ENCODE data around the gene SLC7A5.
"Not testable (repeated sequence)": the region's sequence is repeated elsewhere in the genome, so short reads cannot be mapped to it uniquely, and the experiment has no call there.

Gene SLC7A5

DNA sequence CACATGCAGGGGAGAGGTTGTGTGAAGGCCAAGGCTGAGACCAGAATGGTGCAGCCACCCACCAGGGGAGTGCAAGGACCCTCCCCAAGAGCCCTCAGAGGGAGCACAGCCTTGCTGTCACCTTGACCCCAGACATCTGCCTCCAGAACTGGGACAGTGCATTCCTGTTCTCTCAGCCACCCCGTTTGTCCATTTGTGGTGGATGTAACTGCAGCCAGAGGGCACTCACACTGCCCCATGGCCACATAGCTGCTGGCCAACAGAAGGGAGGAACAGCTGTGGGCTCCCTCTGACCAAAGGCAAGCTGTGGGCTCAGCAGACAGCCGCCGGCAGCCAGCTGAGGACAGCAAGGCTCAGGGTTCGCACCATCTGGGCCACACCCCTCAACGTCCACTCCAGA is 53.7 kb downstream of the SLC7A5 start:
- TF ChIP-seq, protein P1, sequence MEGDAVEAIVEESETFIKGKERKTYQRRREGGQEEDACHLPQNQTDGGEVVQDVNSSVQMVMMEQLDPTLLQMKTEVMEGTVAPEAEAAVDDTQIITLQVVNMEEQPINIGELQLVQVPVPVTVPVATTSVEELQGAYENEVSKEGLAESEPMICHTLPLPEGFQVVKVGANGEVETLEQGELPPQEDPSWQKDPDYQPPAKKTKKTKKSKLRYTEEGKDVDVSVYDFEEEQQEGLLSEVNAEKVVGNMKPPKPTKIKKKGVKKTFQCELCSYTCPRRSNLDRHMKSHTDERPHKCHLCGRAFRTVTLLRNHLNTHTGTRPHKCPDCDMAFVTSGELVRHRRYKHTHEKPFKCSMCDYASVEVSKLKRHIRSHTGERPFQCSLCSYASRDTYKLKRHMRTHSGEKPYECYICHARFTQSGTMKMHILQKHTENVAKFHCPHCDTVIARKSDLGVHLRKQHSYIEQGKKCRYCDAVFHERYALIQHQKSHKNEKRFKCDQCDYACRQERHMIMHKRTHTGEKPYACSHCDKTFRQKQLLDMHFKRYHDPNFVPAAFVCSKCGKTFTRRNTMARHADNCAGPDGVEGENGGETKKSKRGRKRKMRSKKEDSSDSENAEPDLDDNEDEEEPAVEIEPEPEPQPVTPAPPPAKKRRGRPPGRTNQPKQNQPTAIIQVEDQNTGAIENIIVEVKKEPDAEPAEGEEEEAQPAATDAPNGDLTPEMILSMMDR (conservative IDR thresholded peaks at IDR 0.05; ENCODE audit: low read depth, low read length): peak; percentile 3
- no peak overlapping the region for H3K4me3 ChIP-seq (ENCODE audit: low read depth, low read length)
- DNase-seq (ENCODE audit: low read depth): no peak

DNA sequence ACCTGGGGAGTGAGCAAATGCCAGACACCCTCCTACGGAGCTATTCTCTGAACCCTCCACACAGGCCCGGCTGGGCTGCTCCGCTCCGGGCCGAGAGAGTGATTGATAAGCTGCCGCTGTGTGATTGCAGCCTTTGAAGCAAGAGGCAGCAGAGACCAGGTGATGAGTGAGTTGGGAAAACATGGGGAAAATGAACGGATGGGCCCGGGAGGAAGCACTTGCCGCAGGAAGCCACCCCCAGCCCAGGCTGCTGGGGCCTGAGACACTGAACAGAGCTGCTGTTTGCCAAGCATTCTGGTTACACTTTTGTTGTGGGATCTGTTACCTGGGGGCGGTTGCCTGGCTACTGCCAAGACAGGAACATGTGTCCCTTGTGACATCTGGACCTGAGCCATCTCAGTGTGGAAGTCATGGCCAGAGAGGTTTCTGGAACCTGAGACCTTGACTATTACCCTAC is 57.1 kb downstream of the SLC7A5 start:
- H3K4me3 ChIP-seq (ENCODE audit: low read depth, low read length): no peak overlapping the region
- TF ChIP-seq, protein P1 (conservative IDR thresholded peaks at IDR 0.05; ENCODE audit: low read depth, low read length): no peak
- DNase-seq (ENCODE audit: low read depth): no peak

DNA sequence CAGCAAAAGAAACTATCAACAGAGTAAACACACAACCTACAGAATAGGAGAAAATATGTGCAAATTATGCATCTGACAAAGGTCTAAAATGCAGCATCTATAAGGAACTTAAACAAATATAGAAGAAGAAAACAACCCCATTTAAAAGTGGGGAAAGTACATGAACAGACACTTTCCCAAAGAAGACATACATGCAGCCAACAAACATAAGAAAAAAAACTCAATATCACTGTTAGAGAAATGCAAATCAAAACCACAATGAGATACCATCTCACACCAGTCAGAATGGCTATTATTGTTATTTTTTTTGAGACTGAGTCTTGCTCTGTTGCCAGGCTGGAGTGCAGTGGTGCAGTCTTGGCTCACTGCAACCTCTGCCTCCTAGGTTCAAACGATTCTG is 57.9 kb downstream of the SLC7A5 start:
- H3K4me3 ChIP-seq (ENCODE audit: low read depth, low read length); DNase-seq (ENCODE audit: low read depth): not testable (repeated sequence)

DNA sequence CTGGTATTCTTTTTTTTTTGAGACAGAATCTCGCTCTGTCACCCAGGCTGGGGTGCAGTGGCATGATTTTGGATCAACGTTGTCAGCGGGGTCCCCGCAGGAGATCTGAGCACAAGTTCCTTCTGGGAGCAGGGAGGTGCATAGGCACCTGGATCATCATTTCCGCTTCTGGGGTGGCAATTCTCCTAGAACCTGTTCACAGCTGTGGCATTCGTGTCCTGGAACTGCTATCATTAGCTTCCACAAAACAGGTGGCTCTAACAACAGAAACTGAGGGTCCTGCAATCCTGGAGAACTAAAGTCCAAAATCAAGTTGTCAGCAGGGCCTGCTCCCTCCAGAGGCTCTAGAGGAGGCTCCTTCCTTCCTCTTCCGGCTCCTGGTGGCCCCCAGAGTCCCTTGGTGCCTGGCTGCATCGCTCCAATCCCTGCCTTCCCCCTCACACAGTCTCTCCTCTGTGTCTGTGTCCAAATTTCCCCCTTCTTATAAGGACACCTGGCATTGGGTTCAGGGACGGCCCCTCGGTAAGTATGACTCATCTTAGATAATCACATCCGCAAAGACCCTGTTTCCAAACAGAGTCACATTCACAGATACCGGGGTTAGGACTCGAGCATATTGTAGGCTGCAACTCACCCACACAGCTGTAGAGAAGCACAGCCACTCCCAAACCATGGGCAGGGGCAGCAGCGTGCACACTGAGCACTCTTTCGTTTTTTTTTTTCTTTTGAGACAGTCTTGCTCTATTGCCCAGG is 60.0 kb downstream of the SLC7A5 start:
- no peak overlapping the region for H3K4me3 ChIP-seq (ENCODE audit: low read depth, low read length)
- no peak for DNase-seq (ENCODE audit: low read depth)
- TF ChIP-seq, protein P1 (conservative IDR thresholded peaks at IDR 0.05; ENCODE audit: low read depth, low read length): no peak

DNA sequence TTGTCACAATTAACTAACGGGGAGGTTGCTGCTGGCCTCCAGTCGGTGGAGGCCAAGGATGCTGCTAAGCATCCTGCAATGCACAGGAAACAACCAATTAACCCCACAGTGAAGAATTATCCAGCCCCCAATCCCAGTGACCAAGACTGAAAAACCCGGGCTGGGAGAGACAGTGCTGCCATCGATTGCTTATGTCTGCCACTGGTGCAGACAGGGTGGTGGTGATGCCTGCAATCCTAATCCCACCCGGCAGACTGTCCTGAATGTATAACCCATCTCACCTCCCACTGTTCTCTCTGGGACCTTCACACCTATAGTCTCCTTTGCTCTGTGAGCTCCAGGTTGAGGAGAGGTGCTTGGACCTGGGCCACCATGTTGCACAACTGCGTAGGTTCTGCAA is 61.2 kb downstream of the SLC7A5 start:
- DNase-seq (ENCODE audit: low read depth): no peak
- H3K4me3 ChIP-seq (ENCODE audit: low read depth, low read length): no peak overlapping the region
- TF ChIP-seq, protein P1 (conservative IDR thresholded peaks at IDR 0.05; ENCODE audit: low read depth, low read length): no peak

DNA sequence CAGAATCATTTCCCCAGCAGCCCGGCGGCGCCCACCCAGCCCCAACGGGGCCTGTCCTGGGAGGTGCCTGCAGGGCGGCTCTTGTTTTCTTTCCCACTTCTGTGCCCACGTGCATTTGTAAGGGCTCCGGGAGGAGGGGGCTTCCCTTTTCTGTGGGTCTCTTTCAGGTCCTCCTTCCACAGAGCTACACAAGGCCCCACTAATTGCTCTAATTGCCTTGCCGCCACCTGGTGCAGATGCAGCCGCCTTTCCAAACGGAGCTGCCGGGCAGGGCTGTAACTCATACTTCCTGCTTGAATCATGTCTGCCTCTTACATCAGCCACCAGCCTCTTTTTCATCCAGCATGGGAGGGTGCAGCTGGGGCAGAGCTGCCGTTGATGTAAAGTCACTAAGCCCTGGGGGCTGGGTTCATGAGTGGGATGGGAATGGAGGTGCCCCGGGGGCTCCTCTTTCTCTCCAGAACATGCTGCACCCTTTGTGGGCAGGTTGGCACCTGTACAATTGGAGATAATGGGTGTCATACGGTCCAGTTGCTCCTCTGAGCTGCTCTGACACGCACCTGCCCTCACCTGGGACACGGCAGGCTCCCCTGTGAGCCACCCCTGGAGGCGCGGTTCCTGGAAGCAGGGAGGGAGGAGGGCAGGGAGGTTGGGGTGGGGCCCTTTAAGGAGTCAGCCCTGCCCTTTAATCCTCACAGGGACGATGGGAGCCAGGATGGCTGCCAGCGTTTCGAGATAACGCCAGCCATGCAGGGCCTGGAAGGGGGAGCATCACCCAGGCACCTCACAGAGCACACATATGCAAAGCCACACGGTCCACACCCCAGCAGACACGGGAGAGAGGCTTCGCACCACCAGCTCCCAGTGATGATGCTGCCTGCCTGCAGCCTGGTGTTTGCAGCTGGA is 62.4 kb downstream of the SLC7A5 start:
- DNase-seq (ENCODE audit: low read depth): peak; percentile 88

DNA sequence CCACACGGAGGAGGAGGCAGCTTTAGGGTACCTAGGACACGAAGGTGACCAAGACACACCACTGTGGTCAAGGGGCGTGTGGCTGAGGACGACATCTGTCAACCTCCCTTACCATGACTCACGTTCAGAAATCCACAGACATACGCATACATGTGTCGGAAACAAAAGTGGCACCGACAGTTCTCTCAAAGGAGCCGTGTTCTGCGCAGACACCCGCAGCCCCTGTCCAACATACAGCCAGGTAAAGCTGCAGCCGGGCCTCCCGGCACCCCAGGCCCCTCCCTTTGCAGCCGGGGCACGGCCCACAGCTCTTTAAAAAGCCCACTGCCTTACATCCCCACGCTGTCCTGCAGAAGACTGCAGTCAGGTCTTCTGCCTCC is 63.1 kb downstream of the SLC7A5 start:
- TF ChIP-seq, protein P1 (conservative IDR thresholded peaks at IDR 0.05; ENCODE audit: low read depth, low read length): no peak
- peak; percentile 12 for DNase-seq (ENCODE audit: low read depth)
- peak overlapping the region; percentile 32 for H3K4me3 ChIP-seq (ENCODE audit: low read depth, low read length)

More for the DNA sequence above, 62.4 kb downstream of the SLC7A5 start:
- peak overlapping the region; percentile 32 for H3K4me3 ChIP-seq (ENCODE audit: low read depth, low read length)
- TF ChIP-seq, protein P1 (conservative IDR thresholded peaks at IDR 0.05; ENCODE audit: low read depth, low read length): no peak
